Adrenal gland (tissue), 12 donors: ENCODE measurements around the gene WNT5B. TPM values are rescaled to one million over a fixed set of nuclear protein-coding genes. Genes with fewer than 3 reads are reported as not detected.

Experiments
- DNase-seq, 7 donors: peaks; one replicate each; pipeline ENCODE4 v3.0.0-alpha.2; 2019 to 2020
- H3K27ac ChIP-seq, 5 donors: fragments of 200-600 bp; sonication (generic) in 4 of 5; 1 replicate in 3 of 5; 2 replicates in 2 of 5; pipeline versions ENCODE4 v1.5.1 to v1.8.0; 2016 to 2020; ENCODE audit warnings: mild to moderate bottlenecking in 1 of 5
- H3K27me3 ChIP-seq: fragments of 200-600 bp; 2 replicates; pipeline ENCODE4 v1.8.0; 2021
- H3K36me3 ChIP-seq, 2 donors: fragments of 200-600 bp; replicated peaks in 1 of 2; 1 replicate in 1 of 2; 2 replicates in 1 of 2; pipeline versions ENCODE4 v1.5.1 to v1.8.0; 2018 to 2022
- H3K4me1 ChIP-seq, 2 donors: fragments of 200-600 bp; replicated peaks in 1 of 2; 1 replicate in 1 of 2; 2 replicates in 1 of 2; pipeline versions ENCODE4 v1.5.1 to v1.8.0; 2018 to 2021
- H3K4me3 ChIP-seq, 4 donors: fragments of 200-600 bp; sonication (generic) in 3 of 4; one replicate each; pipeline ENCODE4 v1.5.1; 2016 to 2018
- H3K9me3 ChIP-seq, 3 donors: fragments of 200-600 bp; sonication (generic) in 1 of 3; replicated peaks in 1 of 3; 1 replicate in 2 of 3; 2 replicates in 1 of 3; pipeline versions ENCODE4 v1.5.1 to v1.8.0; 2016 to 2021
- CTCF ChIP-seq, 6 experiments: fragments of 450-650 bp in 4 of 6; fragments of 200-600 bp in 2 of 6; sonication (generic) in 1 of 6; IDR thresholded peaks; 1 replicate in 5 of 6; 2 replicates in 1 of 6; pipeline versions ENCODE4 v1.5.1 to v1.8.0; 2016 to 2021; ENCODE audit warnings: antibody characterized with exemption in 6 of 6, mild to moderate bottlenecking in 2 of 6, moderate library complexity in 1 of 6
- POLR2A ChIP-seq, 2 donors: fragments of 450-650 bp; IDR thresholded peaks; one replicate each; pipeline ENCODE4 v1.6.1; 2017; ENCODE audit warnings: antibody characterized with exemption in 2 of 2, mild to moderate bottlenecking in 2 of 2, moderate library complexity in 1 of 2
- WGBS, 4 donors: extraction: QIAGEN DNeasy Blood & Tissue Kit in 2 of 4; methylation state at CpG; one replicate each; pipeline versions ENCODE4 v1.1.5 to v1.1.7; 2013 to 2017; 5-methylcytosine and 5-hydroxymethylcytosine counted together
- intact Hi-C, 2 donors: fragments of 100-400 bp; cut with DNase I; formaldehyde crosslinking; loops; one replicate each; pipeline versions ENCODE4 v1.14.1 to v1.15.0; 2022 to 2023
- microRNA-seq, 3 donors: library from miRNA; unstranded; fragments of <30 nt; microRNA quantifications; one replicate each; pipeline ENCODE4, GENCODE V29; 2017 to 2020
- polyA plus RNA-seq, 3 donors: library from polyadenylated mRNA; stranded (reverse); fragments of 200-250 nt in 2 of 3; fragments of 350-450 nt in 1 of 3; fragmentation: Illumina TruSeq in 1 of 3; extraction: RNeasy Lipid Tissue Mini Kit (QIAGEN cat#74804) in 1 of 3; gene quantifications; one replicate each; pipeline ENCODE4 v1.2.3, GENCODE V29; 2013 to 2014
- small RNA-seq, 2 donors: library from RNA; depleted of rRNA; stranded (forward); fragments of <200 nt; gene quantifications; one replicate each; pipeline ENCODE3, GENCODE V24; 2016
- total RNA-seq, 9 donors: library from RNA; depleted of rRNA in 4 of 9; stranded (reverse); fragments of >200 nt in 4 of 9; fragments of 120-200 nt in 1 of 9; fragmentation: NEBNext Ultra II Directional in 1 of 9; extraction: Animal tissue kit (Norgen Biotek cat#: 25700) in 1 of 9; gene quantifications; one replicate each; pipeline versions ENCODE4 v1.1.0 to v1.2.4, GENCODE V29; 2013 to 2023
- donor health status: healthy with polysubstance abuse.
- donor health status: Bipolar disorder and iron deficiency.
- donor health status: DM: yes; HTN: yes; CAD: no.
- donor health status: DM: no; HTN: no; CAD: no.
- donor health status: DM: no; HTN: no; CAD: no.
- donor health status: DM: yes; HTN: yes; CAD: no.

The WNT5B gene
- total and polyA plus RNA-seq, 12 donors: 0.44 to 11.1 (median 1.6) TPM

GRCh38 chr12:1695886-1696670, 67.0 kb downstream of the WNT5B start:
- DNase-seq: no peak
- Histone ChIP-seq H3K4me3 (no peak overlapping the region), H3K9me3 (no peaks in the 10 kb centered on the region), H3K27me3 (no peaks in the 10 kb centered on the region), H3K27ac (peak overlapping the region in 3 of 5 donors; percentile 18 to 61 (median 24)), H3K36me3 (no peaks in the 10 kb centered on the region), H3K4me1 (peaks cover 29 to 78% of the 10 kb centered on the region in 2 donors)
- intact Hi-C loops: no loop called here
- 60 to 62% (median 62%) methylated on average over 8 of the region's 8 CpGs for WGBS, 4 donors
- no peak for TF ChIP-seq CTCF (IDR thresholded peaks at IDR 0.05)
- no peak for TF ChIP-seq POLR2A (IDR thresholded peaks at IDR 0.05)

- Histone ChIP-seq H3K4me3 (no peak overlapping the region), H3K27me3 (no peaks in the 10 kb centered on the region), H3K9me3 (no peaks in the 10 kb centered on the region), H3K36me3 (no peaks in the 10 kb centered on the region), H3K27ac (peak overlapping the region in 3 of 5 donors; percentile 18 to 40 (median 24)), H3K4me1 (peaks cover 29 to 78% of the 10 kb centered on the region in 2 donors)
- TF ChIP-seq POLR2A (IDR thresholded peaks at IDR 0.05) (no peak), CTCF (IDR thresholded peaks at IDR 0.05) (no peak)
- intact Hi-C loops: no loop called here
- no peak for DNase-seq
These were observed 67.8 kb downstream of the WNT5B start for GRCh38 chr12:1696800-1697199.

Small RNA genes within 50 kb of the gene (microRNA-seq; reads per million reads assigned to microRNA genes)
- gene MIR3649: 0 reads per million in 3 donors

Small RNA genes within 50 kb of the gene (small RNA-seq; reads per million reads assigned to genes)
- gene MIR3649: 0 reads per million in 2 donors

Other genes with a start within 250 kb of the WNT5B start
- gene FBXL14, start 34.6 kb upstream of the WNT5B start, total RNA-seq: 10 to 100 TPM in 8 of 9 donors, 1 to 10 TPM in 1; 4.5 to 19.1 (median 12.9) TPM
- gene FBXL14, start 34.6 kb upstream of the WNT5B start, polyA plus RNA-seq: 1 to 10 TPM; 1.2 to 3.5 (median 1.2) TPM
- 100 to 1,000 TPM in 5 of 9 donors, 10 to 100 TPM in 4; 59.5 to 214 (median 116) TPM for gene ADIPOR2, start 61.8 kb downstream of the WNT5B start, total RNA-seq
- 100 to 1,000 TPM in 1 of 3 donors, 10 to 100 TPM in 2; 46.2 to 147 (median 66.0) TPM for gene ADIPOR2, start 61.8 kb downstream of the WNT5B start, polyA plus RNA-seq
- under 1 TPM in 1 of 9 donors, not detected in 8; 0.06 TPM for gene LRTM2, start 191.3 kb downstream of the WNT5B start, total RNA-seq
- not detected for gene LRTM2, start 191.3 kb downstream of the WNT5B start, polyA plus RNA-seq